NB4 (cell line): Measurements from ENCODE around the gene MYOZ3.
A peak's percentile ranks its signal among the peaks of the same experiment; 100 is the strongest.

Experiments
- DNase-seq: peaks from one replicate; pipeline ENCODE4 v3.0.0; 2010; ENCODE audit warnings: low read depth
- H3K4me3 ChIP-seq: one replicate; pipeline ENCODE4 v1.5.1; 2011; ENCODE audit warnings: mild to moderate bottlenecking, low read depth, low read length, moderate library complexity
- CTCF ChIP-seq: IDR thresholded peaks from one replicate; pipeline ENCODE4 v1.5.1; 2012; ENCODE audit warnings: low read depth, low read length
- MAX ChIP-seq: IDR thresholded peaks from 2 replicates; pipeline ENCODE4 v1.6.1; 2011; ENCODE audit warnings: low read depth, low read length
- MYC ChIP-seq: IDR thresholded peaks from 2 replicates; pipeline ENCODE4 v1.6.1; 2011; ENCODE audit warnings: low read depth, low read length
- POLR2A ChIP-seq: IDR thresholded peaks from 2 replicates; pipeline ENCODE4 v1.6.1; 2011; ENCODE audit warnings: mild to moderate bottlenecking; ENCODE audit not compliant: insufficient read length; ENCODE audit errors: extremely low read depth

The MYOZ3 gene

GRCh38 chr5:150661086-150661485, at the start of gene MYOZ3:
Gene MYOZ3, plus strand, starts transcription at chr5:150661251. Its CDS starts 1,691 bp downstream, at chr5:150662942.
- DNase-seq, result no peak
- H3K4me3 ChIP-seq, result no peak within 1 kb of the TSS
- TF ChIP-seq CTCF (no peak), POLR2A (no peak), MAX (no peak), MYC (no peak)

GRCh38 chr5:150612405-150612804, 48.6 kb upstream of the MYOZ3 start:
- TF ChIP-seq POLR2A (no peak), MYC (no peak), CTCF (no peak), MAX (no peak)
- H3K4me3 ChIP-seq, result no peak overlapping the region
- no peak for DNase-seq

- no peak for DNase-seq
- no peak for TF ChIP-seq CTCF
- TF ChIP-seq MAX, result no peak
- TF ChIP-seq POLR2A, result no peak
- TF ChIP-seq MYC, result no peak
Observed at GRCh38 chr5:150612905-150613670, 48.0 kb upstream of the MYOZ3 start.

GRCh38 chr5:150613991-150614660, 46.9 kb upstream of the MYOZ3 start:
- no peak for DNase-seq
- no peak overlapping the region for H3K4me3 ChIP-seq
- TF ChIP-seq POLR2A, result no peak
- peak; percentile 22 for TF ChIP-seq CTCF

More at GRCh38 chr5:150612905-150613670, 48.0 kb upstream of the MYOZ3 start:
- no peak overlapping the region for H3K4me3 ChIP-seq

GRCh38 chr5:150614661-150615060, 46.4 kb upstream of the MYOZ3 start:
- H3K4me3 ChIP-seq, result no peak overlapping the region
- no peak for TF ChIP-seq MYC
- no peak for DNase-seq

- no peak for DNase-seq
- TF ChIP-seq MYC, result no peak
- no peak for TF ChIP-seq CTCF
- no peak for TF ChIP-seq MAX
- no peak for TF ChIP-seq POLR2A
- H3K4me3 ChIP-seq, result no peak overlapping the region
Observed at GRCh38 chr5:150615141-150615699, 45.8 kb upstream of the MYOZ3 start.
